Measurements from ENCODE around the gene SHISA9. TPM values are rescaled to one million over a fixed set of nuclear protein-coding genes. Genes with fewer than 3 reads are reported as not detected.

The SHISA9 gene
- total RNA-seq, 1 donor from 2014 or later: 3.7 TPM

- H3K4me3 ChIP-seq (ENCODE audit: low read depth, low read length): no peak overlapping the region
- TF ChIP-seq CTCF (conservative IDR thresholded peaks at IDR 0.05; ENCODE audit: low read depth, low read length): no peak
- no peak for DNase-seq (ENCODE audit: low read depth)
Measured at GRCh38 chr16:13207151-13207550, 305.8 kb downstream of the SHISA9 start.

- no peak overlapping the region for H3K4me3 ChIP-seq (ENCODE audit: low read depth, low read length)
- no peak for DNase-seq (ENCODE audit: low read depth)
- TF ChIP-seq CTCF (conservative IDR thresholded peaks at IDR 0.05; ENCODE audit: low read depth, low read length): no peak
Measured at GRCh38 chr16:13223666-13224065, 322.3 kb downstream of the SHISA9 start.

GRCh38 chr16:13229039-13229438 is 327.6 kb downstream of the SHISA9 start:
- no peak overlapping the region for H3K4me3 ChIP-seq (ENCODE audit: low read depth, low read length)
- DNase-seq (ENCODE audit: low read depth): no peak
- no peak for TF ChIP-seq CTCF (conservative IDR thresholded peaks at IDR 0.05; ENCODE audit: low read depth, low read length)

GRCh38 chr16:13231365-13231764 is 330.0 kb downstream of the SHISA9 start:
- H3K4me3 ChIP-seq (ENCODE audit: low read depth, low read length): no peak overlapping the region
- no peak for TF ChIP-seq CTCF (conservative IDR thresholded peaks at IDR 0.05; ENCODE audit: low read depth, low read length)
- peak; percentile 16 for DNase-seq (ENCODE audit: low read depth)

GRCh38 chr16:13234999-13235398 is 333.6 kb downstream of the SHISA9 start:
- TF ChIP-seq CTCF (conservative IDR thresholded peaks at IDR 0.05; ENCODE audit: low read depth, low read length): no peak
- DNase-seq (ENCODE audit: low read depth): no peak
- H3K4me3 ChIP-seq (ENCODE audit: low read depth, low read length): no peak overlapping the region

- no peak overlapping the region for H3K4me3 ChIP-seq (ENCODE audit: low read depth, low read length)
- no peak for DNase-seq (ENCODE audit: low read depth)
- TF ChIP-seq CTCF (conservative IDR thresholded peaks at IDR 0.05; ENCODE audit: low read depth, low read length): no peak
Measured at GRCh38 chr16:13236308-13236707, 334.9 kb downstream of the SHISA9 start.

- H3K4me3 ChIP-seq (ENCODE audit: low read depth, low read length): no peak overlapping the region
- no peak for TF ChIP-seq CTCF (conservative IDR thresholded peaks at IDR 0.05; ENCODE audit: low read depth, low read length)
- no peak for DNase-seq (ENCODE audit: low read depth)
Measured at GRCh38 chr16:13238182-13238581, 336.8 kb downstream of the SHISA9 start.
